Heart left ventricle (tissue), 16 donors: ENCODE results near the gene OTOL1. TPM values are rescaled to one million over a fixed set of nuclear protein-coding genes. Genes with fewer than 3 reads are reported as not detected.
A peak's percentile ranks its signal among the peaks of the same experiment; 100 is the strongest.
"Not testable (repeated sequence)": the region's sequence is repeated elsewhere in the genome, so short reads cannot be mapped to it uniquely, and the experiment has no call there.

Experiments used
- ATAC-seq, 4 donors: fragments of 200-7000 bp; cut with Tn5 transposase; one replicate each; pipeline ENCODE4 v1.9.1; 2020 to 2022; ENCODE audit warnings: moderate library complexity in 4 of 4, mild to moderate bottlenecking in 3 of 4, moderate number of reproducible peaks in 1 of 4
- DNase-seq, 5 donors: peaks; one replicate each; pipeline ENCODE4 v3.0.0-alpha.2; 2020
- H3K27ac ChIP-seq, 12 donors: fragments of 200-600 bp; sonication (generic) in 4 of 12; one replicate each; pipeline versions ENCODE4 v1.5.0 to v1.8.0; 2016 to 2022; ENCODE audit warnings: mild to moderate bottlenecking in 2 of 12
- H3K27me3 ChIP-seq, 9 donors: fragments of 200-600 bp; sonication (generic) in 2 of 9; one replicate each; pipeline versions ENCODE4 v1.5.1 to v1.8.0; 2016 to 2022; ENCODE audit warnings: mild to moderate bottlenecking in 3 of 9
- H3K36me3 ChIP-seq, 9 donors: fragments of 200-600 bp; sonication (generic) in 2 of 9; one replicate each; pipeline versions ENCODE4 v1.5.0 to v1.8.0; 2018 to 2022; ENCODE audit warnings: mild to moderate bottlenecking in 2 of 9
- H3K4me1 ChIP-seq, 12 donors: fragments of 200-600 bp; sonication (generic) in 4 of 12; one replicate each; pipeline versions ENCODE4 v1.5.0 to v1.8.0; 2016 to 2022; ENCODE audit warnings: mild to moderate bottlenecking in 3 of 12
- H3K4me3 ChIP-seq, 12 donors: fragments of 200-600 bp; sonication (generic) in 4 of 12; one replicate each; pipeline versions ENCODE4 v1.5.0 to v1.8.0; 2017 to 2022; ENCODE audit warnings: mild to moderate bottlenecking in 9 of 12, moderate library complexity in 4 of 12
- H3K9me3 ChIP-seq, 12 donors: fragments of 200-600 bp; sonication (generic) in 4 of 12; one replicate each; pipeline versions ENCODE4 v1.5.0 to v1.8.0; 2016 to 2022; ENCODE audit warnings: mild to moderate bottlenecking in 1 of 12
- CTCF ChIP-seq, 12 donors: fragments of 200-600 bp; sonication (generic) in 4 of 12; IDR thresholded peaks; one replicate each; pipeline versions ENCODE4 v1.5.0 to v1.8.0; 2018 to 2022; ENCODE audit warnings: antibody characterized with exemption in 12 of 12, mild to moderate bottlenecking in 5 of 12
- POLR2A ChIP-seq, 2 donors: fragments of 450-650 bp; IDR thresholded peaks; one replicate each; pipeline ENCODE4 v1.6.1; 2017; ENCODE audit warnings: antibody characterized with exemption in 2 of 2, mild to moderate bottlenecking in 2 of 2, moderate library complexity in 2 of 2
- WGBS, 4 donors: extraction: QIAGEN DNeasy Blood & Tissue Kit in 2 of 4; methylation state at CpG; one replicate each; pipeline versions ENCODE4 v1.1.5 to v1.1.7; 2013 to 2018; 5-methylcytosine and 5-hydroxymethylcytosine counted together
- intact Hi-C, 10 donors: fragments of 100-400 bp; cut with DNase I; formaldehyde crosslinking; loops; one replicate each; pipeline versions ENCODE4 v1.11.1 to v1.14.2; 2022
- polyA plus RNA-seq, 2 donors: library from polyadenylated mRNA; stranded (reverse); fragments of 200-250 nt; gene quantifications; one replicate each; pipeline ENCODE4 v1.2.3, GENCODE V29; 2013
- total RNA-seq, 9 donors: library from RNA; depleted of rRNA in 2 of 9; stranded (reverse); fragments of >200 nt in 2 of 9; fragmentation: NEBNext Ultra II Directional in 3 of 9; extraction: Animal tissue kit (Norgen Biotek cat#: 25700) in 3 of 9; gene quantifications; one replicate each; pipeline versions ENCODE4 v1.1.0 to v1.2.4, GENCODE V29; 2016 to 2023
- donor health status: ischemic (EF 13 %, LVEDD 7.1; RV severe dilation, severe dysfunction).
- donor health status: healthy with polysubstance abuse.
- donor health status: DM: no; HTN: yes; CAD: no.
- donor health status: DM: no; HTN: no; CAD: no.
- donor health status: ischemic (EF 25% LVEDD 6.9; RV normal size, moderate dysfunction).
- donor health status: ischemic (EF 25% LVEDD 5.7; RV mildly dilated, moderate dysfunction).
- donor health status: healthy.
- donor health status: DM: yes; HTN: yes; CAD: no.
- donor health status: ischemic (EF 35%, LVEDD 5.7; RV mildly dilated, moderate dysfunction).
- donor health status: nonischemic (EF 11% LVEDD 7.7; RV severe dilation, severe dysfunction).
- donor health status: DM: yes; HTN: yes; CAD: no.
- donor health status: PGD.
- donor health status: ischemic (EF 29% LVEDD 5.4; RV normal size, mild dysfunction).
- donor health status: nonischemic (EF 23%, LVEDD 6.1; RV moderate dilation, normal function).

OTOL1 gene
- total and polyA plus RNA-seq, 11 donors, result not detected

- peaks cover 0 to 3% (median 0%) of the 10 kb centered on the region in 9 donors for H3K27me3 ChIP-seq
- H3K27ac ChIP-seq, result no peak overlapping the region
- 85 to 89% (median 87%) methylated on average over 4 of the region's 4 CpGs for WGBS, 4 donors
- no peaks in the 10 kb centered on the region for H3K36me3 ChIP-seq
- no peak for ATAC-seq
- H3K4me1 ChIP-seq, result no peaks in the 10 kb centered on the region
- no peak for TF ChIP-seq POLR2A (IDR thresholded peaks at IDR 0.05)
- TF ChIP-seq CTCF (IDR thresholded peaks at IDR 0.05), result no peak
- H3K4me3 ChIP-seq, result no peak overlapping the region
- intact Hi-C loops, result no loop called here
- DNase-seq, result no peak
- H3K9me3 ChIP-seq, result no peaks in the 10 kb centered on the region
Observed at GRCh38 chr3:161474741-161475140, 21.9 kb upstream of the OTOL1 start.

DNA sequence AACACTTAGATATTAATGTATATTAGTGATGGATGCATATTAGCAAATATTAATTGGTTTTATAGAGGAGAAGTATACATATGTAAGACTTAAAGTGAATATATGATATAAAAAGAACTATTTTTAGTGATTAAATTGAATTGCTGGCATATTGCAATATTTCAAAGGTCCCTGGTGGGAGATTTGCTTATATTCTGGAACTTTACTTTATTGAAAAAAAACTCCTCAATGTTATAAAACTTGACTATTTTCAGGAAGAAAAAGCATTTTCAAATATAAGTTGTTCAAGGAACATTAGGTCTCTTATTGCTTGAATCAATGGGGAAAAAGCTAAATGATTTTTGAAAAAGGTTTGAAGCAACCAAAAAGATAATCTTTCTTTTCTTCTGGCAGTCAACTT is 21.4 kb upstream of the OTOL1 start:
- no peak for TF ChIP-seq POLR2A (IDR thresholded peaks at IDR 0.05)
- no peak for TF ChIP-seq CTCF (IDR thresholded peaks at IDR 0.05)

DNA sequence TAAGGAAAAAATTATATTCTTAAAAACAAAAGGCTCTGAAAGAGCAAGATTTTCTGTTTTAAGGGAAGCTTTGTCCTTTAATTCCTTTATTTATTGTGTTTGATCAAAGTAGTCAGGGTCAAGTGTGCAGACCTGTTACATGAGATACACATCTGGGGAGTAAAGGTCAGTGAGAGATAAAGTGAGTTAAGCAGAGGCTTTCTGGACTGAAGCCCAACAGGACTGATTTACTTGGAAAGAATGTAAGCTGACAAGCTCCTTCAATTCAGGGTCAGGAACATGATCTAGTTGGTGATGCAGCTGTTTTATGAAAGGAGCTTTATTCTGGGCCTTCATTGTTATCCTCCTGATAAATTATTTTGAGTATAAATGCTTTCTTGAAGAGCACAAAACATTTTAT is 20.7 kb upstream of the OTOL1 start:
- DNase-seq, result no peak

More for the DNA sequence above, 21.4 kb upstream of the OTOL1 start:
- Histone ChIP-seq H3K36me3 (no peaks in the 10 kb centered on the region), H3K4me3 (no peak overlapping the region), H3K4me1 (no peaks in the 10 kb centered on the region), H3K27ac (no peak overlapping the region), H3K9me3 (no peaks in the 10 kb centered on the region), H3K27me3 (no peaks in the 10 kb centered on the region)
- DNase-seq (no peak), ATAC-seq (no peak)
- intact Hi-C loops, result no loop called here

GRCh38 chr3:161484226-161484625 is 12.4 kb upstream of the OTOL1 start:
- TF ChIP-seq CTCF (IDR thresholded peaks at IDR 0.05), result no peak
- no peak for TF ChIP-seq POLR2A (IDR thresholded peaks at IDR 0.05)
- DNase-seq (no peak), ATAC-seq (no peak)
- intact Hi-C loops, result no loop called here
- 85 to 94% (median 85%) methylated on average over 1 of the region's 1 CpG for WGBS, 4 donors
- H3K27ac ChIP-seq, result no peak overlapping the region
- H3K9me3 ChIP-seq, result no peaks in the 10 kb centered on the region
- no peak overlapping the region for H3K4me3 ChIP-seq
- peaks cover 0 to 3% (median 0%) of the 10 kb centered on the region in 12 donors for H3K4me1 ChIP-seq
- peaks cover 0 to 5% (median 0%) of the 10 kb centered on the region in 9 donors for H3K27me3 ChIP-seq
- H3K36me3 ChIP-seq, result no peaks in the 10 kb centered on the region

More for the DNA sequence above, 20.7 kb upstream of the OTOL1 start:
- H3K27me3 ChIP-seq, result no peaks in the 10 kb centered on the region
- ATAC-seq, result no peak
- H3K4me1 ChIP-seq, result no peaks in the 10 kb centered on the region
- H3K4me3 ChIP-seq, result no peak overlapping the region
- intact Hi-C loops, result no loop called here
- no peak overlapping the region for H3K27ac ChIP-seq
- H3K9me3 ChIP-seq, result no peaks in the 10 kb centered on the region
- H3K36me3 ChIP-seq, result no peaks in the 10 kb centered on the region
- TF ChIP-seq POLR2A (IDR thresholded peaks at IDR 0.05) (no peak), CTCF (IDR thresholded peaks at IDR 0.05) (no peak)

DNA sequence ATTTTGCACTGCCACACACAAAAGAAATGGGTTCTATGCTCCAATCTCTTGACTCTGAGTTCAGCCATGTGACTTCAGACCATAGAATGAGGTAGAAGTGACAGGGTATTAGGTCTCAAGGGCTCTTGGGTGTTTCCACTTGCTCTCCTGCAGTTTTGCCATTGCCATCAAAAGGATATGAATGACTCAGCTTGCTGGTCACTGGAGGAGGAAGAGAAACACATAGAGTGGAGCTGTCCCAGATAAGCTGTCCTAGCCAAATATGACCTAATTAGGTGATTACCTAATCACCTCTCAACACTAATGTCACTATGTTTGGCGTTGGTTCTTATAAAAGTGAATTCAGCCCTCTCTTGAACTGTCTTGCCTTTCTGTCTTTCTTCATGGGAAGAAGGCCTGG is 8.3 kb upstream of the OTOL1 start:
- WGBS, 4 donors, result 0 to 33% (median 22%) methylated on average over 1 of the region's 1 CpG
- H3K4me3 ChIP-seq, H3K36me3 ChIP-seq, intact Hi-C loops, H3K9me3 ChIP-seq, H3K27me3 ChIP-seq, H3K27ac ChIP-seq, DNase-seq: not testable (repeated sequence)
- ATAC-seq, result peak in 3 of 4 donors; percentile 36 to 51 (median 47)
- peaks cover 0 to 10% (median 0%) of the 10 kb centered on the region in 12 donors for H3K4me1 ChIP-seq
